Neural progenitor cell (in vitro differentiated cells): ENCODE results near the gene SAMD4A.

Experiments used
- CTCF ChIP-seq: fragments of 200-600 bp; sonication (generic); IDR thresholded peaks from 2 replicates; pipeline ENCODE4 v1.5.1; 2017; ENCODE audit warnings: antibody characterized with exemption, mild to moderate bottlenecking
- EZH2 ChIP-seq: fragments of 200-600 bp; sonication (generic); IDR thresholded peaks from 2 replicates; pipeline ENCODE4 v1.6.1; 2017; ENCODE audit warnings: antibody characterized with exemption, mild to moderate bottlenecking, moderate library complexity
- EZH2phosphoT487 ChIP-seq: fragments of 200-600 bp; sonication (generic); IDR thresholded peaks from 2 replicates; pipeline ENCODE4 v1.6.1; 2017; ENCODE audit warnings: antibody characterized with exemption

GRCh38 chr14:54805070-54805444 is 238.1 kb downstream of the SAMD4A start:
- TF ChIP-seq CTCF (no peak), EZH2phosphoT487 (no peak), EZH2 (no peak)
